ENCODE measurements around the gene SMCO3.

DNA sequence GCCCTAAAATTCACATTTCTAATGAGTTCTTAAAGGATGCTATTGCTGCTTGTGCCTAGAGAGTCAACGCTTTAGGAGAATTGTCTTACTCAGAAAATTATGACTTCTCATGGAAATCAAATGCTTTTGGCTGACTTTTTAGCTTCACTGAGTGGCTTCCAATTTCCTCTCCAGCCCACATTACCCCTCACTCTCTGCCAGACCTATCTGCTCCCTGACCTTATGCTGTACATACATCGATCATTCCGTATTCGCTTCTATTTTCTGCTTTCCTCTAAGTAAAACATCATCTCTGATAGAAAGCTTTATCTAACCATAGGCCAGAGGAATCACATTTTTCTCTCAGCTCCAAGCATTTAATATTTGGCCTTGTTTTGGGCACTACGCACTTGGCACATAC is 12.5 kb upstream of the SMCO3 start:
- TF ChIP-seq, protein P1, sequence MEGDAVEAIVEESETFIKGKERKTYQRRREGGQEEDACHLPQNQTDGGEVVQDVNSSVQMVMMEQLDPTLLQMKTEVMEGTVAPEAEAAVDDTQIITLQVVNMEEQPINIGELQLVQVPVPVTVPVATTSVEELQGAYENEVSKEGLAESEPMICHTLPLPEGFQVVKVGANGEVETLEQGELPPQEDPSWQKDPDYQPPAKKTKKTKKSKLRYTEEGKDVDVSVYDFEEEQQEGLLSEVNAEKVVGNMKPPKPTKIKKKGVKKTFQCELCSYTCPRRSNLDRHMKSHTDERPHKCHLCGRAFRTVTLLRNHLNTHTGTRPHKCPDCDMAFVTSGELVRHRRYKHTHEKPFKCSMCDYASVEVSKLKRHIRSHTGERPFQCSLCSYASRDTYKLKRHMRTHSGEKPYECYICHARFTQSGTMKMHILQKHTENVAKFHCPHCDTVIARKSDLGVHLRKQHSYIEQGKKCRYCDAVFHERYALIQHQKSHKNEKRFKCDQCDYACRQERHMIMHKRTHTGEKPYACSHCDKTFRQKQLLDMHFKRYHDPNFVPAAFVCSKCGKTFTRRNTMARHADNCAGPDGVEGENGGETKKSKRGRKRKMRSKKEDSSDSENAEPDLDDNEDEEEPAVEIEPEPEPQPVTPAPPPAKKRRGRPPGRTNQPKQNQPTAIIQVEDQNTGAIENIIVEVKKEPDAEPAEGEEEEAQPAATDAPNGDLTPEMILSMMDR (IDR thresholded peaks at IDR 0.05) = no peak
- TF ChIP-seq POLR2A (IDR thresholded peaks at IDR 0.05) = no peak
